ENCODE measurements around the gene CEP170.

GRCh38 chr1:243234978-243235647, 20.0 kb downstream of the CEP170 start:
- TF ChIP-seq CTCF (IDR thresholded peaks at IDR 0.05) = no peak
- no peak for TF ChIP-seq POLR2AphosphoS5 (IDR thresholded peaks at IDR 0.05)
- no peak for TF ChIP-seq POLR2A (IDR thresholded peaks at IDR 0.05)
- TF ChIP-seq EP300 (IDR thresholded peaks at IDR 0.05; ENCODE audit: low read depth) = no peak
